ENCODE measurements around the gene SLC26A4.

Gene SLC26A4

GRCh38 chr7:107728276-107728675 lies 67.6 kb downstream of the SLC26A4 start:
- no peak for TF ChIP-seq CTCF (IDR thresholded peaks at IDR 0.05)
- Histone ChIP-seq H2AFZ (no peak overlapping the region), H3K27me3 (ENCODE audit: control insufficient read depth, insufficient read depth, low read length) (no peaks in the 10 kb centered on the region), H3K4me1 (peaks cover 9% of the 10 kb centered on the region), H3K9ac (no peak overlapping the region), H3K9me3 (ENCODE audit: control insufficient read depth, low read length) (no peaks in the 10 kb centered on the region), H3K4me3 (ENCODE audit: low read depth, low read length) (no peak overlapping the region), H3K36me3 (ENCODE audit: control insufficient read depth, insufficient read depth, low read length) (no peaks in the 10 kb centered on the region), H3K4me2 (ENCODE audit: low read length) (no peak overlapping the region), H3K79me2 (no peaks in the 10 kb centered on the region), H3K27ac (no peak overlapping the region)

- H3K4me3 ChIP-seq (ENCODE audit: low read depth, low read length) = peak overlapping the region; percentile 92
- no peak for TF ChIP-seq CTCF (IDR thresholded peaks at IDR 0.05)
- H3K4me1 ChIP-seq = peaks cover 15% of the 10 kb centered on the region
- no peak overlapping the region for H3K9ac ChIP-seq
- H2AFZ ChIP-seq = peak overlapping the region; percentile 86
- no peaks in the 10 kb centered on the region for H3K36me3 ChIP-seq (ENCODE audit: control insufficient read depth, insufficient read depth, low read length)
- no peaks in the 10 kb centered on the region for H3K9me3 ChIP-seq (ENCODE audit: control insufficient read depth, low read length)
- peak overlapping the region; percentile 76 for H3K4me2 ChIP-seq (ENCODE audit: low read length)
- H3K27me3 ChIP-seq (ENCODE audit: control insufficient read depth, insufficient read depth, low read length) = no peaks in the 10 kb centered on the region
- H3K79me2 ChIP-seq = peaks cover 32% of the 10 kb centered on the region
- H3K27ac ChIP-seq = peak overlapping the region; percentile 97
Measured at GRCh38 chr7:107742678-107743566, 82.3 kb downstream of the SLC26A4 start.

- peak; percentile 81 for TF ChIP-seq CTCF (IDR thresholded peaks at IDR 0.05)
Measured at GRCh38 chr7:107743567-107744344, 83.1 kb downstream of the SLC26A4 start, which contains the start of gene CBLL1. Gene CBLL1, plus strand, starts transcription at chr7:107744142. Its CDS starts 22 bp downstream, at chr7:107744164.

GRCh38 chr7:107744345-107744750 lies 83.7 kb downstream of the SLC26A4 start:
- H3K27ac ChIP-seq = peak overlapping the region; percentile 97
- TF ChIP-seq CTCF (IDR thresholded peaks at IDR 0.05) = no peak
- no peaks in the 10 kb centered on the region for H3K36me3 ChIP-seq (ENCODE audit: control insufficient read depth, insufficient read depth, low read length)
- H3K9me3 ChIP-seq (ENCODE audit: control insufficient read depth, low read length) = no peaks in the 10 kb centered on the region
- H3K4me1 ChIP-seq = peaks cover 15% of the 10 kb centered on the region
- H3K79me2 ChIP-seq = peaks cover 35% of the 10 kb centered on the region
- peak overlapping the region; percentile 92 for H3K4me3 ChIP-seq (ENCODE audit: low read depth, low read length)
- no peaks in the 10 kb centered on the region for H3K27me3 ChIP-seq (ENCODE audit: control insufficient read depth, insufficient read depth, low read length)
- peak overlapping the region; percentile 76 for H3K4me2 ChIP-seq (ENCODE audit: low read length)
- H2AFZ ChIP-seq = peak overlapping the region; percentile 86
- H3K9ac ChIP-seq = peak overlapping the region; percentile 39

More at GRCh38 chr7:107743567-107744344, 83.1 kb downstream of the SLC26A4 start, which contains the start of gene CBLL1:
- Histone ChIP-seq H3K4me3 (ENCODE audit: low read depth, low read length) (peak within 1 kb of the TSS; percentile 92), H3K79me2 (peaks cover 32% of the 10 kb centered on the region), H3K9ac (peak within 1 kb of the TSS; percentile 39), H3K27me3 (ENCODE audit: control insufficient read depth, insufficient read depth, low read length) (no peaks in the 10 kb centered on the region), H3K9me3 (ENCODE audit: control insufficient read depth, low read length) (no peaks in the 10 kb centered on the region), H2AFZ (peak within 1 kb of the TSS; percentile 86), H3K4me1 (peaks cover 15% of the 10 kb centered on the region), H3K4me2 (ENCODE audit: low read length) (peak within 1 kb of the TSS; percentile 76), H3K36me3 (ENCODE audit: control insufficient read depth, insufficient read depth, low read length) (no peaks in the 10 kb centered on the region), H3K27ac (peak within 1 kb of the TSS; percentile 97)

Data from parathyroid adenoma (tissue), 2 donors.